Activated CD8-positive, alpha-beta memory T cell treated with anti-CD3 and anti-CD28 coated beads for 48 hours (primary cell): ENCODE measurements around the gene LRRC31.
A peak's percentile ranks its signal among the peaks of the same experiment; 100 is the strongest.

ENCODE experiments used
- DNase-seq, 3 experiments: peaks; one replicate each; pipeline ENCODE4 v3.0.0-alpha.2; 2020; ENCODE audit warnings: low read depth in 2 of 3, low spot score in 2 of 3

Gene LRRC31

DNA sequence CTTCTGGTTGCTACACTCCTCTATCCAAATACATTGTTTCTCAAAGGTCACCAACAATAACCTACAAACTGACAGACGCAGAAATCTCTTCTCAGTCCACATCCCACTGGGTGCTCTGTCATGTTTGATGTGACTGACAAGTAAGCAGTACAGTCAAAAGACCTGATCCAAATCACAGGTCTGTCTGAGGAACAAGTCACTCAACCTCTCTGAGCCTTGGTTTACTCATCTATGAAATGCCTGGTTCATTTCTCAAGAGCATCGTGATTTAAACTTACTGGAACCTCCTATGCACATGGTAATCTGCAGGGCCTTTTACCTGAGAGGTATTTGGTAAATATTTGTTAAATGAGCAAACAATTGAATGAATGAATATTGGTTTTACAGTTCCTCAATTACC lies 5.5 kb downstream of the LRRC31 start:
- DNase-seq: no peak

DNA sequence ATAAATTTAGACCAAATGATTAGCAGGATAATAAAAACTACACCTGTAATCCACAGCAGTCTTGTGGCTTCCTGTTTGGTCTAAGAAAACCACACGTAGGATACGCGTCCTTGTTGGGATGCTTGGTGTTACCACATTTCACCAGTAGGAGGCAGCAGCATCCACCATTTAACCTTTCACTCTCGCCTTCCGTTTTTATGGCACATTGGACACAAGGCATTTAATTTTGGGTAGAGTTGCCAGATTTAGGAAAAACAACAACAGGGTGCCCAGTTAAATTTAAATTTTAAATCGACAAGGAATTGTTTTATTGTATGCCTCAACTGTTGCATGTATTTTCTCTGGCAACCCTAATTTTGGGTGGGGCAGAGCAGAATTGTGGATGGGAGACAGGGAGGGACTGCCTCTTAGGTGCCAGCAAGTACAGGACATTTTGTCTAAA lies 6.3 kb downstream of the LRRC31 start:
- DNase-seq: peak; percentile 11 to 49 (median 43)

DNA sequence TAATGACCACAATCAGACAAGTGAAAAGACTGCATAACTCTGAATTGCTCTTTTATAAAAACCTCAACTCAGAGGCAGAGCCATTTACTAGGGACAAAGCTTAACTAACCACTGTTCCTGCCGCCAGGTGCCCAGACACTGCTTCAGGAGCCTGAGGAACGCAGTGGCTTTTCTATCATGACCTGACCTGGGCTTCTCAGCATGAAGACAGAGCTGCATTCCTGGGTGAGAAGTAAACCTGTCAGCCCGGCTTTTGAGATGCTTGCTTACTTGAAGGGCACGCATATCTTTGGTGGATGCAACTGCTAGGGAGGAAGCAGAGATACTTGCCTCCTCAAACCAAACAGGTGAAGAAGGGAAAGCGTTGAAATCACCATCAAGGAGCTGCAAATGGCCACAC lies 7.9 kb downstream of the LRRC31 start:
- no peak for DNase-seq

DNA sequence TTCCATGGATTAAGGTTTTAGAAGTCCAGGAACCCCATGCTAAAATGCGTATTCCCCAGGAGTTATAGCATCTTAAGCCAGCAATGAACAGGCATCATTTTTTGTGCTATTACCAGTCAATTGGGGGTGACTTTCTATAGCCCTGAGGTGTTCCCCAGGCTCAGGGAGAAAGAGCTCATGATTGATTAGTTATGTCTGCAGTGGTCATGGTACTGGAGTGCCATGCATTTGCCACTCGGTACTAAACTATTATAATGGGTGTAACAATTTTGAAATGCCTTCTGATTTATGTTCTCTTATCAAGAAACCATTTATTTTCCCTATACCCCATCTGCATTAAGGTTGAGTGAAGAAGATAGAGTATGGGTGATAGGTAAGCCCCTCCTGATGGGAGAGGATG lies 11.9 kb downstream of the LRRC31 start:
- no peak for DNase-seq

DNA sequence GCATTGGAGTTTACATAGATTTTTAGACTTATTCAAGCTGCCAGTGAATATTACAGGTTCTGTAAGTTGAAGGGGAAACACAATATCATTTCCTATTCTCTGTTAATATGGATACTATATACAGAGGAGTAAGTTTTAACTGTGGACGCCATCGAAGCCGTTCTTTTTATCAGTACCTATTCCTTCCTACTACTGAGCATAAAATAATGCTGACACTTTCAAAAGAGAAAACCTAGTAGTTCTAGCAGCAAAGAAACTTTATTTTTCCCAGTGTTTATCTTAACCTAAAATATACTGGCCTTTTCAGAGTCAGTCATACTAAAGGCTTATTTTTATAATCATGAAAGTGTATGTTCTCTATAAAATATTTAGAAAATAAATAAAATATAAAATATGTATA lies 14.2 kb downstream of the LRRC31 start:
- no peak for DNase-seq

DNA sequence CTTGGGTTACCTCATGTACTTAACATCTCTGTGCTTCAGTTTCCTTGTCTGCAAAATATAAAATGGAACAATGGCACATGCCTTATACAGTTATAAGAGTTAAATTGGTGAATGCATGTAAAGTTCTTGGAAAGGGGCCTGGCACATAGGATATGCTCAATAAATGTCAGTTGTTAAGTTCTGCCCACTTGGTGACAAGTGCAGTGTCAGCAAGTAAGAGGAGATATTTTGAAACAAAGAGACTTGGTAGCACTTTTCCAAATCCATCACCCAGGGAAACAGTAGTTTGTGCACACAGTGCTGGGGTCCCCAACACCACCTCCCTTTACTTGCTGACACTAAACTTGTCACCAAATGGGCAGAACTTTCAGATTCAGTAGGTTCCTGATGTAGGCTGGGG lies 19.1 kb downstream of the LRRC31 start:
- no peak for DNase-seq

GRCh38 chr3:169848741-169849140 lies 21.0 kb downstream of the LRRC31 start:
- DNase-seq: no peak

DNA sequence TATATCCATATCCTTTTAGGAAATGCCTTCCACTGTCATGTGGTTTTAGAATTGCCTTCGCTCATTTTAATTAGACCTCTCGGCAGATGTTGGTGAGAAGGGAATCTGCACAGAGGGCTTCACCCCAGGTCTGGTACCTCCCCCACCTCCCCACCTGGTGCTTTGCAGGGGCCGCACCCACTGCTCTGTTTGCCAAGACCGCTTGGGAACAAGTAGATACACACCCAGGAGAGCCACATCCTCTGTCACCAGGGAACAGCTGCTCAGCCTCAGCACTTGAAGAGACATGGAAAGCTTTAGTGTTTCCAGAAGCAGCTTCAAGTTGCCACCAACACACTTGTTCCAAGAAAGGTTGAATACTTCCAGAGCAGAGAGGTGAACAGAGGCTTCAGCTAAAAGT lies 21.8 kb downstream of the LRRC31 start:
- no peak for DNase-seq

- no peak for DNase-seq
Measured at GRCh38 chr3:169846458-169847193, 23.1 kb downstream of the LRRC31 start.

GRCh38 chr3:169842960-169843359 lies 26.8 kb downstream of the LRRC31 start:
- no peak for DNase-seq

- DNase-seq: no peak
Measured at GRCh38 chr3:169841171-169841570, 28.6 kb downstream of the LRRC31 start.

DNA sequence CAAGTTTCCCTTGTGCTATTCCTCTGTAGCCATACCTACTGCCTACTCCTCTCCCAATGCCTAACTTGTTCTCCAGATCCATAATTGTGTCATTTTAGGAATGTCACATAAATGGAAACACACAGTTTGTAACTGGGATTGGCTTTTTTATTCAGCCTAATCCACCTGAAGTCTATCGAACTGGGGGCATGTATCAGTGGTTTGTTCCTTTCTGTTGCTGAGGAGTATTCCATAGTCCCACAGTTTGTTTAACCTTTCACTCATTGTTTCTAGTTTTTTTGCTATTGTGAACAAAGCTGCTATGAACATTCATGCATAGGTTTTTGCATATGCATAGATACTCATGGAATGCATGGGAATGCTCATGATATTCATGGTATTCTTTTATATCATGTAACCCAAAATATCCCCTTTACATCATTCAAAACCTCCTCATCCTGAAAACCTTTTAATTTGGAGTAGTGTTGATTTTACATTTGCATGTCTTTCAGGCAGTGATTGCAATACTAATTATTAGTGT lies 31.2 kb downstream of the LRRC31 start:
- DNase-seq: no peak

GRCh38 chr3:169836942-169837275 lies 32.8 kb downstream of the LRRC31 start:
- DNase-seq: no peak

DNA sequence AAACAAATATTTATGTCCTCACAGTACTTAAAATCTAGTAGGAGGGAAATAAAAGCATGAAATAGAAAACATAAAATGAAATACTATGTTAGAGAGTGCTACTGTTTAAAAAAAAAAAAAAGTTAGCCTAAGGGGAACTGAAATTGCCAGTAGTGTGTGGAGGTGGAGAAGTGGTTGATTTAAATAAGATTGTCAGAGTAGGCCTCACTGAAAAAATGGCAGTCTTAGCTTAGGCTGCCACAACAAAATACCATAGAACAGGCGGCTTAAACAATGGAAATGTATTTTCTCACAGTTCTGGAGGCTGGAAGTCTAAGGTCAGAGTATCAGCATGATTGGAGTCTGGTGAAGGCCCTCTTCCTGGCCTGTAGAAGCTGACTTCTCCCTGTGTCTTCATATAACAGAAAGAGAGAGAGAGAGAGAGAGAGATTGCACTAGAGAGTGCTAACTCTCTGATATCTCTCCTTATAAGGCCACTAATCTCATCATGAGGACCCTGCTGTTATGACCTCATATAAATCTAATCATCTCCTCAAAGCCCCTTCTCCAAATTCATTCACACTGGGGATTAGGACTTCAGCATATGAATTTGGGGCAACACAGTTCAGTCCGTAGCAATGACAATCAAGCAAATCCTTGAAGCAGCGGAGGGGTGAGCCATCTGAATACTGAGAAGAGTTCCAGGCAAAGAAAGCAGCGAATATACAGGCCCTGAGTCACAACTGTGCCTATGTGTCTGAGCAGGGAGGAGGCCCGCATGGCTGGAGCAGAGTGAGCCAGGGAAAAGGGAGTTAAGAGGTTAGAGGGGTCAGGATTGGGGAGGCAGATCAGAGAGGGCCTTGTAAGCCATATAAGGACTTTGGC lies 33.4 kb downstream of the LRRC31 start:
- no peak for DNase-seq

DNA sequence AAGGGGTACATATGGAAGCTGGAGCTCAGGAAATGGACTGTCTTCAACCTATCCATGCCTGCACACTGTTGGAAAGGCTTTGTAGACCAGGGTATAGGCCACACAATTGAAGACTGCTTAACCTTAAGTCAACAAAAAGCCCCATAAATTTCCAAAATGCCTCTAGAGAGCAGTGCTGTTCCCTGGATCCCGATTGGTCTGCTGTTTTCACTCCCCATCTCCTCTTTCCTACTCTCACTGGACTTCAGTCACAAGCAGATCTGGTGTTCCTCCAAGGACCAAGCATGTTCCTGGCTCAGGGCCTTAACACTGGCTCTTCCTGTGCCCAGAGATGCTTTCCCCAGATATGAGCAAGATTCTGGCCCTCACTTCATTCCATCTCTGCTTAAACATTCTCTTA lies 34.2 kb downstream of the LRRC31 start:
- DNase-seq: no peak

DNA sequence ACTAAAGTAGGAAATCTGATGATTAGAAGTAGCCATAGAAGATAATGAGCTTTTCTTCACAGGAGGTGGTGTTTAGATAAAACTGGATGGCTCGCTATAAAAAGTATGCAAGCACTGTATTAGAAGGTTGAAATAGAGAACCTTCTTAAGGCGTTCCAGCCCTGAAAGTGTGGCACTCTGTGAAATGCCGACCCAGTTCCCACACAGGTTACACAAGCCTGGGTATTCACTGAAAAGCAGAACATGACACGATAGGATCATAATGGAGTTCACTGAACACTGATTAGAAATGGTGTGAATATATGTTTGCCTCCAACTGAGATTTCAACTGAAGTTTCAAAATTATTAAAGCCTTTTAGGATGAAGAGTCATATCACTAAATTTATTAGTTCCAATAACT lies 42.0 kb downstream of the LRRC31 start:
- DNase-seq: no peak

GRCh38 chr3:169825316-169825715 lies 44.4 kb downstream of the LRRC31 start:
- DNase-seq: no peak

GRCh38 chr3:169822983-169823382 lies 46.8 kb downstream of the LRRC31 start:
- DNase-seq: no peak

DNA sequence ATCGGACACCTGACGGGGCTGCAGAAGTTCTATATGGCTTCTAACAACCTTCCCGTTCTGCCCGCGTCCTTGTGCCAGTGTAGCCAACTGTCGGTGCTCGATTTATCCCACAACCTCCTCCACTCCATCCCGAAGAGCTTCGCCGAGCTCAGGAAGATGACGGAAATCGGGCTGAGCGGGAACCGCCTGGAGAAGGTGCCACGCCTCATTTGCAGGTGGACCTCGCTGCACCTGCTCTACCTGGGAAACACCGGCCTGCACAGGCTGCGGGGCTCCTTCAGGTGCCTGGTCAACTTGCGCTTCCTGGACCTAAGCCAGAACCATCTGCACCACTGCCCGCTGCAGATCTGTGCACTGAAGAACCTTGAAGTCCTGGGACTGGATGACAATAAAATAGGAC lies 47.2 kb downstream of the LRRC31 start:
- DNase-seq: no peak

DNA sequence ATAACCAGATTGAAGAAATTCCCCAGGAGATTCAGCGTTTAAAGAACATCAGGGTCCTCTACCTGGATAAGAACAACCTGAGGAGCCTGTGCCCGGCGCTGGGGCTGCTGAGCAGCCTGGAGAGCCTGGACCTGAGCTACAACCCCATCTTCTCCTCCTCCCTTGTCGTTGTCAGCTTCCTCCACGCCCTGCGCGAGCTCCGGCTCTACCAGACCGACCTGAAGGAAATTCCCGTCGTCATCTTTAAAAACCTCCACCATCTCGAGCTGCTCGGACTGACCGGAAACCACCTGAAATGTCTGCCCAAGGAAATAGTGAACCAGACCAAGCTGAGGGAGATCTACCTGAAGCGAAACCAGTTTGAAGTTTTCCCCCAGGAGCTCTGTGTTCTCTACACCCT lies 47.6 kb downstream of the LRRC31 start:
- DNase-seq: no peak

GRCh38 chr3:169818316-169818715 lies 51.4 kb downstream of the LRRC31 start:
- DNase-seq: no peak

DNA sequence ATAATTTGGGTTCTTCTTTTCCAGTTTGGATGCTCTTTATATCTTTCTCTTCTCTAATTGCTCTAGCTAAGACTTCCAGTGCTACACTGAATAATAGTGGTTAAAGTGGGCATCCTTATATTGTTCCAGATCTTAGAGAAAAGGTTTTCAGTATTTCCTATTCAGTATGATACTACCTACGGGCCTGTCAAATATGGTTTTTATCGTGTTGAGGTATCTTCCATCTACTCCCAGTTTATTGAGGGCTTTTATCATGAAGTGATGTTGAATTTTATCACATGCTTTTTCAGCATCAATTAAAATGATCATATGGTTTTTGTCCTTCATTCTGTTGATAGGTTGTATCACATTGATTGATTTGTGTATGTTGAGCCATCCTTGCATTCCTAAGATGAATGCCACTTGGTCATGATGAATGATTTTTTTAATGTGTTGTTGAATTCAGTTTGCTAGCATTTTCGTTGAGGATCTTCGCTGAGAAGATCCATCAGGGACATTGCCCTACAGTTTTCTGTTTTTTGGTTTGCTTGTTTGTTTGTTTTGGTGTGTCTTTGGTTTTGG lies 54.1 kb downstream of the LRRC31 start:
- DNase-seq: no peak
